ENCODE results near the gene ST7. TPM values are rescaled to one million over a fixed set of nuclear protein-coding genes. Genes with fewer than 3 reads are reported as not detected.

Gene ST7
- total and polyA plus RNA-seq, 2 of the 13 experiments (the other 11 are each of a cell fraction or from before 2014, with no cell fraction given), result 17.3 to 23.5 TPM

DNA sequence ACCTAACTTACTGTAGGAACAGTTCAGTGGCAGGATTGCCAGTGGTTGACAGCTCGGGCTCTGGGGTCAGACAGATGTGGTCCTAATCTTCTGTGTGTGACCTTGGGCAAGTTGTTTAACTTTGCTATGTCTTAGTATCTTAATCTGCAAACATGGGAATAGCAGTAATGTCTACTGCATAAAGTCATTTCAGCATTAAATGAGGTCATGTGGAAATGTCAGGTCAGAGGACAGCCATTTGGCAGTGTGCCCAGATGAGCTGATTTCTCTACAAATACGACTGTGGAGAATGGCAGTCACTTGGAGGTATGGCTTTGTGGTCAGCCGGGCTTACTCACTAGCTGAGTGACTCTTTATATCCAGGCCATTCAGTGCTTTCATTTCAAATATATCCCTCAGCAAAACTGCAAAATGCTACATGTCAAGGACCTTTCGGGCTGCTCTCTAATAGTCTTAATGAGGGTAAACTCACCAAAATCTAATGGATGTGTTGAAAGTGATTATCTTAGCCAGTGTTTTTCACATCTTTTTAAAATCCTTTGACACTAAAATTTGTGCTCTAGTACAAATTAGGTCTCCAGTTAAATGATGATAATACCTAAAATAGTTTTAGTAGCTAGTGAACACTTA, 171.4 kb downstream of the ST7 start (continued):
- TF ChIP-seq ZNF431 (CRISPR knock-in tag; IDR thresholded peaks at IDR 0.05; ENCODE audit: borderline replicate concordance, low read depth) (no peak), PAF1 (CRISPR knock-in tag; IDR thresholded peaks at IDR 0.05) (no peak), ERF (CRISPR knock-in tag; IDR thresholded peaks at IDR 0.05) (no peak), ZNF3 (CRISPR knock-in tag; IDR thresholded peaks at IDR 0.05) (no peak), HDAC1 (CRISPR knock-in tag; IDR thresholded peaks at IDR 0.05) (no peak), SP1 (IDR thresholded peaks at IDR 0.05) (no peak), SP1 (CRISPR knock-in tag; IDR thresholded peaks at IDR 0.05) (no peak), TEAD3 (CRISPR knock-in tag; optimal IDR thresholded peaks at IDR 0.05; ENCODE audit: borderline replicate concordance) (no peak), ZNF781 (CRISPR knock-in tag; IDR thresholded peaks at IDR 0.05; ENCODE audit: borderline replicate concordance, not compliant biosample characterization) (no peak), MEIS2 (CRISPR knock-in tag; IDR thresholded peaks at IDR 0.05) (peak; percentile 78; the same call in 1 of the 2 replicates), ZNF382 (CRISPR knock-in tag; IDR thresholded peaks at IDR 0.05; ENCODE audit: borderline replicate concordance) (no peak), ETV5 (CRISPR knock-in tag; IDR thresholded peaks at IDR 0.05; ENCODE audit: borderline replicate concordance) (no peak), SRSF9 (IDR thresholded peaks at IDR 0.05; ENCODE audit: borderline replicate concordance, insufficient read depth, low read depth, low read length, poor library complexity, severe bottlenecking) (no peak), ZNF33A (CRISPR knock-in tag; IDR thresholded peaks at IDR 0.05; ENCODE audit: borderline replicate concordance) (no peak), GTF3A (CRISPR knock-in tag; conservative IDR thresholded peaks at IDR 0.05) (no peak), NCOA2 (CRISPR knock-in tag; IDR thresholded peaks at IDR 0.05) (peak; percentile 58)
- TF ChIP-seq, protein P1, sequence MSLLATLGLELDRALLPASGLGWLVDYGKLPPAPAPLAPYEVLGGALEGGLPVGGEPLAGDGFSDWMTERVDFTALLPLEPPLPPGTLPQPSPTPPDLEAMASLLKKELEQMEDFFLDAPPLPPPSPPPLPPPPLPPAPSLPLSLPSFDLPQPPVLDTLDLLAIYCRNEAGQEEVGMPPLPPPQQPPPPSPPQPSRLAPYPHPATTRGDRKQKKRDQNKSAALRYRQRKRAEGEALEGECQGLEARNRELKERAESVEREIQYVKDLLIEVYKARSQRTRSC (CRISPR knock-in tag; IDR thresholded peaks at IDR 0.05; ENCODE audit: low read depth), result no peak
- TF ChIP-seq, protein P2, sequence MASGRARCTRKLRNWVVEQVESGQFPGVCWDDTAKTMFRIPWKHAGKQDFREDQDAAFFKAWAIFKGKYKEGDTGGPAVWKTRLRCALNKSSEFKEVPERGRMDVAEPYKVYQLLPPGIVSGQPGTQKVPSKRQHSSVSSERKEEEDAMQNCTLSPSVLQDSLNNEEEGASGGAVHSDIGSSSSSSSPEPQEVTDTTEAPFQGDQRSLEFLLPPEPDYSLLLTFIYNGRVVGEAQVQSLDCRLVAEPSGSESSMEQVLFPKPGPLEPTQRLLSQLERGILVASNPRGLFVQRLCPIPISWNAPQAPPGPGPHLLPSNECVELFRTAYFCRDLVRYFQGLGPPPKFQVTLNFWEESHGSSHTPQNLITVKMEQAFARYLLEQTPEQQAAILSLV (CRISPR knock-in tag; IDR thresholded peaks at IDR 0.05; ENCODE audit: borderline replicate concordance), result no peak
- TF ChIP-seq, protein P3, sequence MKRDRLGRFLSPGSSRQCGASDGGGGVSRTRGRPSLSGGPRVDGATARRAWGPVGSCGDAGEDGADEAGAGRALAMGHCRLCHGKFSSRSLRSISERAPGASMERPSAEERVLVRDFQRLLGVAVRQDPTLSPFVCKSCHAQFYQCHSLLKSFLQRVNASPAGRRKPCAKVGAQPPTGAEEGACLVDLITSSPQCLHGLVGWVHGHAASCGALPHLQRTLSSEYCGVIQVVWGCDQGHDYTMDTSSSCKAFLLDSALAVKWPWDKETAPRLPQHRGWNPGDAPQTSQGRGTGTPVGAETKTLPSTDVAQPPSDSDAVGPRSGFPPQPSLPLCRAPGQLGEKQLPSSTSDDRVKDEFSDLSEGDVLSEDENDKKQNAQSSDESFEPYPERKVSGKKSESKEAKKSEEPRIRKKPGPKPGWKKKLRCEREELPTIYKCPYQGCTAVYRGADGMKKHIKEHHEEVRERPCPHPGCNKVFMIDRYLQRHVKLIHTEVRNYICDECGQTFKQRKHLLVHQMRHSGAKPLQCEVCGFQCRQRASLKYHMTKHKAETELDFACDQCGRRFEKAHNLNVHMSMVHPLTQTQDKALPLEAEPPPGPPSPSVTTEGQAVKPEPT (CRISPR knock-in tag; IDR thresholded peaks at IDR 0.05; ENCODE audit: low read depth), result no peak
- TF ChIP-seq, protein P4, sequence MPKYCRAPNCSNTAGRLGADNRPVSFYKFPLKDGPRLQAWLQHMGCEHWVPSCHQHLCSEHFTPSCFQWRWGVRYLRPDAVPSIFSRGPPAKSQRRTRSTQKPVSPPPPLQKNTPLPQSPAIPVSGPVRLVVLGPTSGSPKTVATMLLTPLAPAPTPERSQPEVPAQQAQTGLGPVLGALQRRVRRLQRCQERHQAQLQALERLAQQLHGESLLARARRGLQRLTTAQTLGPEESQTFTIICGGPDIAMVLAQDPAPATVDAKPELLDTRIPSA (CRISPR knock-in tag; IDR thresholded peaks at IDR 0.05; ENCODE audit: borderline replicate concordance), result no peak
- TF ChIP-seq, protein P5, sequence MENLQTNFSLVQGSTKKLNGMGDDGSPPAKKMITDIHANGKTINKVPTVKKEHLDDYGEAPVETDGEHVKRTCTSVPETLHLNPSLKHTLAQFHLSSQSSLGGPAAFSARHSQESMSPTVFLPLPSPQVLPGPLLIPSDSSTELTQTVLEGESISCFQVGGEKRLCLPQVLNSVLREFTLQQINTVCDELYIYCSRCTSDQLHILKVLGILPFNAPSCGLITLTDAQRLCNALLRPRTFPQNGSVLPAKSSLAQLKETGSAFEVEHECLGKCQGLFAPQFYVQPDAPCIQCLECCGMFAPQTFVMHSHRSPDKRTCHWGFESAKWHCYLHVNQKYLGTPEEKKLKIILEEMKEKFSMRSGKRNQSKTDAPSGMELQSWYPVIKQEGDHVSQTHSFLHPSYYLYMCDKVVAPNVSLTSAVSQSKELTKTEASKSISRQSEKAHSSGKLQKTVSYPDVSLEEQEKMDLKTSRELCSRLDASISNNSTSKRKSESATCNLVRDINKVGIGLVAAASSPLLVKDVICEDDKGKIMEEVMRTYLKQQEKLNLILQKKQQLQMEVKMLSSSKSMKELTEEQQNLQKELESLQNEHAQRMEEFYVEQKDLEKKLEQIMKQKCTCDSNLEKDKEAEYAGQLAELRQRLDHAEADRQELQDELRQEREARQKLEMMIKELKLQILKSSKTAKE (CRISPR knock-in tag; IDR thresholded peaks at IDR 0.05; ENCODE audit: borderline replicate concordance), result no peak
- TF ChIP-seq, protein P6, sequence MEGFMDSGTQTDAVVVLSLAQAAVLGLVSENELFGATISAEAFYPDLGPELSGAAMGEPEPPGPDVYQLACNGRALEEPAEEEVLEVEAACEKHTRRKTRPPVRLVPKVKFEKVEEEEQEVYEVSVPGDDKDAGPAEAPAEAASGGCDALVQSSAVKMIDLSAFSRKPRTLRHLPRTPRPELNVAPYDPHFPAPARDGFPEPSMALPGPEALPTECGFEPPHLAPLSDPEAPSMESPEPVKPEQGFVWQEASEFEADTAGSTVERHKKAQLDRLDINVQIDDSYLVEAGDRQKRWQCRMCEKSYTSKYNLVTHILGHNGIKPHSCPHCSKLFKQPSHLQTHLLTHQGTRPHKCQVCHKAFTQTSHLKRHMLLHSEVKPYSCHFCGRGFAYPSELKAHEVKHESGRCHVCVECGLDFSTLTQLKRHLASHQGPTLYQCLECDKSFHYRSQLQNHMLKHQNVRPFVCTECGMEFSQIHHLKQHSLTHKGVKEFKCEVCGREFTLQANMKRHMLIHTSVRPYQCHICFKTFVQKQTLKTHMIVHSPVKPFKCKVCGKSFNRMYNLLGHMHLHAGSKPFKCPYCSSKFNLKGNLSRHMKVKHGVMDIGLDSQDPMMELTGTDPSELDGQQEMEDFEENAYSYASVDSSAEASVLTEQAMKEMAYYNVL (CRISPR knock-in tag; IDR thresholded peaks at IDR 0.05; ENCODE audit: borderline replicate concordance), result no peak
